CD4-positive, alpha-beta T cell treated with Interleukin-12 subunit alpha and Interleukin-12 subunit beta, for 1 hour (primary cell): ENCODE results near the gene MATCAP1.
A peak's percentile ranks its signal among the peaks of the same experiment; 100 is the strongest.

Experiments
- DNase-seq: peaks from one replicate; pipeline ENCODE4 v3.0.0-alpha.2; 2020

MATCAP1 gene

GRCh38 chr16:67155295-67156142 is 28.2 kb downstream of the MATCAP1 start:
- DNase-seq, result peak; percentile 85

GRCh38 chr16:67154578-67155294 is 29.0 kb downstream of the MATCAP1 start:
- no peak for DNase-seq

GRCh38 chr16:67151431-67152097 is 32.2 kb downstream of the MATCAP1 start:
- DNase-seq, result no peak

GRCh38 chr16:67150833-67151396 is 32.8 kb downstream of the MATCAP1 start, which contains the start of gene B3GNT9:
Gene B3GNT9 (minus strand): TSS chr16:67150998. CDS start chr16:67150485, 513 bp downstream.
- peak; percentile 41 for DNase-seq

GRCh38 chr16:67150047-67150832 is 33.5 kb downstream of the MATCAP1 start:
- DNase-seq, result peak; percentile 53

- no peak for DNase-seq
Observed at GRCh38 chr16:67149276-67150046, 34.3 kb downstream of the MATCAP1 start.

- no peak for DNase-seq
Observed at GRCh38 chr16:67148656-67149275, 35.0 kb downstream of the MATCAP1 start.

GRCh38 chr16:67148221-67148620 is 35.5 kb downstream of the MATCAP1 start:
- no peak for DNase-seq

GRCh38 chr16:67147437-67148140 is 36.2 kb downstream of the MATCAP1 start:
- DNase-seq, result no peak

- no peak for DNase-seq
Observed at GRCh38 chr16:67146523-67147357, 37.0 kb downstream of the MATCAP1 start.

GRCh38 chr16:67145746-67146145 is 38.0 kb downstream of the MATCAP1 start:
- no peak for DNase-seq

GRCh38 chr16:67144943-67145342 is 38.8 kb downstream of the MATCAP1 start:
- no peak for DNase-seq

- DNase-seq, result no peak
Observed at GRCh38 chr16:67142342-67142741, 41.4 kb downstream of the MATCAP1 start.

GRCh38 chr16:67141391-67141790 is 42.4 kb downstream of the MATCAP1 start:
- DNase-seq, result no peak

- DNase-seq, result no peak
Observed at GRCh38 chr16:67137605-67138004, 46.2 kb downstream of the MATCAP1 start.

- no peak for DNase-seq
Observed at GRCh38 chr16:67129422-67129821, 54.3 kb downstream of the MATCAP1 start.

GRCh38 chr16:67128887-67129286 is 54.9 kb downstream of the MATCAP1 start:
- DNase-seq, result no peak

GRCh38 chr16:67128417-67128816 is 55.3 kb downstream of the MATCAP1 start:
- no peak for DNase-seq
